ENCODE measurements around the gene SLFN12.

Gene SLFN12

DNA sequence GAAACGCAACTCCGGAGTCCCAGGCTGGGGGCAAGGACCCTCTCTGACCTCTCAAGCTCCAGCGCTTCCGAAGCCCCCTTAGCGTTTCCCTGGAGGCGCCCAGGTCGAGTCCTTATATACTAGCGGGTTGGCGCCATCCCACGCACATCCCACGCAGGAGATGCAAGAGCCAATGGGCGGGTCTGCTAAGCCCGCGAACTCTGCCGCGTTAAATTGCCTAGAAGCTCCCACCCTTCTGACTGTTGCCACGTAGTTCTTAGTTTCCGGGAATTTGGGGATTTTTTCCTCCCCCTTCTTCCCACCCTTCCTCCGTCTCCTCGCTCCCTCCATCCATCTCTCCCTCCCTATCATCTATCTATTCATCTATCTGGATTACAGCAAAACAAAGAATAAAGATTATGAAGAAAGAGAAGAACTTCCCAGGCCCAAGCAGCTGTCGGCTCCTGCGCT is 58.7 kb downstream of the SLFN12 start, which contains the start of gene SLFN11:
Gene SLFN11 (minus strand): TSS at position 88 of the 450 bp plus-strand sequence. CDS start 9,814 bp downstream, outside the sequence.
- POLR2A ChIA-PET (ENCODE audit: low non-redundant PET) = no interaction called here
- H3K27ac ChIP-seq = no peak within 1 kb of the TSS
- peak; percentile 15 for DNase-seq (ENCODE audit: low spot score)
- no peak for TF ChIP-seq CTCF (conservative IDR thresholded peaks at IDR 0.05; ENCODE audit: low read depth)
- CTCF ChIA-PET = interaction anchor here (0.6 kb wide), 1 partner anchor 340 kb away, joined by 3 read pairs; no protein-coding TSS in a partner anchor

DNA sequence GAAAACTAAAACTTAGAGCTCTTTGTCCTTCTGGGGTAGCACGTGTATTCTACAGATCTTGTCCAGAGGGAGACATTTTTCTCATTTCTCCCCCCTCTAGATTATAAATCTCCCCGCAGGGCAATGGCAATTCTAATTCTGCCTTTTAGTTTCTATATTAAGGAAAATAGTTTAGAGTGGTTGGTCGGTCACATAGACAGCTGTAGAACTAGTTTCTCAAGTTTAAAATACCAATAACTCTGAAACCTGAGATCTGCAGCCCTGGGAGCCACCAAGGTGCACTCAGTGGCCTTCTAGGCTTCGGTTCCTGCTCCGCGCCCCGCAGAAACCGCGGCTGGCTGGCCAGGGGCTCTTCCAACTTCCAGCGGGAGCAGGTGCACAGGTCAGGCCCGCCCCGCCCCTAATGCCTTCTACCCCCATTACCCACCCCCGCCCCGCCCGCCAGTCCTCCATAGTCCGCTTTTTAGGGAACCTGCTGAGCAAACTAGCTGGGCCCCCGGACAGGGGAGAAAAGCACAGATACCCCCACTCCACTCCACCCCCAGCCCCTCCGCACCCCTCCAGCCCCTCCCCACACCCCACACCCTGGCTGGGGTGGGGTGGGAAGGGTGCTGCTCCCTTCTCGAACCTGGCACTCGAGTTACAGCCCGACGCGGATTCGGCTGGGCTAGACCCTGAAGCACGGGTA is 59.3 kb downstream of the SLFN12 start:
- ChIA-PET POLR2A (ENCODE audit: low non-redundant PET) (no interaction called here), CTCF (no interaction called here)
- peak; percentile 13 for DNase-seq (ENCODE audit: low spot score)
- no peak overlapping the region for H3K27ac ChIP-seq
- no peak for TF ChIP-seq CTCF (conservative IDR thresholded peaks at IDR 0.05; ENCODE audit: low read depth)

DNA sequence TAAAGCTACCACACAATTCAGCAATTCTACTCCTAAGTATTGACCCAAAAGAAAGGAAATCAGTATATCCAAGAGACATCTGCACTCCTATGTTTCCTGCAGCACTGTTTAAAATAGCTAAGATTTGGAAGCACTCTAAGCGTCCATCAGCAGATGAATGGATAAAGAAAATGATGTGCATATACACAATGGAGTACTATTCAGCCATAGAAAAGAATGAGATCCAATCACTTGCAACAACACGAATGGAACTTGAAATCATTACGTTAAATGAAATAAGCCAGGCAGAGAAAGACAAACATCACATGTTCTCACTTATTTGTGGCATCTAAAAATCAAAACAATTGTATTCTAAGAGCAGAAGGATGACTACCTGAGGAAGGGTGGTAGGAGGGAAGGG is 60.4 kb downstream of the SLFN12 start:
- no peak for TF ChIP-seq CTCF (conservative IDR thresholded peaks at IDR 0.05; ENCODE audit: low read depth)
- CTCF ChIA-PET = no interaction called here

DNA sequence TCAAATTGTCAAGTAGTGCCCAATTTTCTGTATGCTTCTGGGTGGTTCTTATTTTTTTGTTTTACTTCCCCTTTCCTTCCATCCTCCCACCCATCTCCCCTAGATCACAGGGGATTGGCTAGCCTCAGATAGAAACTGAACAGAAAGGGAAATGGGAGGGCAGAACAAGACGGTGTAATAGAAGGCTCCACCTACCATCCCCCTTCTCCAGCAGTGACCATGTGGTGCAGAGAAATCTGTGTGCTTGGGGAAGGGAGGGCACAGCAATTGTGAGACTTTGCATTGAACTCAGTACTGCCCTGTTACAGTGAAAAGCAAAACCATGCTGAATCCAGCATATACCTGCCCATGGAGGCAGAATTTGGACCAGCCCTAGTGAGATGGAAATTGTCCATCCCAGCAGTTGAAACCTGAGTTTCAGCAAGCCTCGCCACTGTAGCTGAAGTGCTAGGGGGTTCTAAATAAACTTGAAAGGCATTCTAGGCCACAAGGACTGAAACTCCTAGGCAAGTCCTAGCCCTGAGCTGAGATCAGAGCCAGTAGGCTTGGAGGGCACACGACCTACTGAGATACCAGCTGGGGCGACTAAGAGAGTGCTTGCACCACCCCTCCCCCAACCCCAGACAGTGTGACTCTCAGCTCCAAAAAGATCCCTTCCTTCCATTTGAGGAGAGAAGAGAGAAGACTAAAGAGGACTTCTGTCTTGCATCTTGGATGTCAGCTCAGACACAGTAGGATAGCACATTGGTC is 64.0 kb downstream of the SLFN12 start:
- no peak overlapping the region for H3K27ac ChIP-seq
- no peak for DNase-seq (ENCODE audit: low spot score)
- TF ChIP-seq CTCF (conservative IDR thresholded peaks at IDR 0.05; ENCODE audit: low read depth) = no peak
- POLR2A ChIA-PET (ENCODE audit: low non-redundant PET) = no interaction called here
- CTCF ChIA-PET = interaction anchor here (1.3 kb wide), 1 partner anchor 10 kb away, joined by 3 read pairs; no protein-coding TSS in a partner anchor

More for the DNA sequence above, 60.4 kb downstream of the SLFN12 start:
- H3K27ac ChIP-seq = no peak overlapping the region
- no peak for DNase-seq (ENCODE audit: low spot score)
- POLR2A ChIA-PET (ENCODE audit: low non-redundant PET) = no interaction called here

DNA sequence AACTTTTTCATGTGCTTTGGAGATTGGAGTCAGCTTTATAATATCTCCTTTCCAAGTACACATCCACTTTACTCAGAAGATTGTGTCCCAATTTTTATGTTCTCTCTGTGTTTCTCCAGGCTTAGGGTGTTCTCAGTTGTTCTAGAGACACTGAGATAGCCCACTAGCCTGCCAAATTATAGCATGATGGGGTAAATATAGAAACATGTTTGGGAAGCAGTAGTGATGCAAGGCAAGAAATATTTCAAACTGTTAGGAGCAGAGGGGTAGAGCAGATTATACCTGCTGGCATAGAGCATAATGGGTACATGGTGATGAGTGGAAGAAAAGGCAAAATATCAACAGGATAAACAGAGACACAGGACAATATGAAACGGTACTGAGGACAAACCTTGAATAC is 71.3 kb downstream of the SLFN12 start:
- no peak for TF ChIP-seq CTCF (conservative IDR thresholded peaks at IDR 0.05; ENCODE audit: low read depth)
- no peak for DNase-seq (ENCODE audit: low spot score)
- ChIA-PET CTCF (no interaction called here), POLR2A (ENCODE audit: low non-redundant PET) (no interaction called here)
- no peak overlapping the region for H3K27ac ChIP-seq
